NT2/D1 (cell line): ENCODE measurements around the gene NIM1K.

Source experiments
- SUZ12 ChIP-seq: IDR thresholded peaks from 2 replicates; pipeline ENCODE4 v1.6.1; 2011; ENCODE audit not compliant: insufficient read length, insufficient read depth; ENCODE audit errors: extremely low read depth
- ZNF274 ChIP-seq: IDR thresholded peaks from 2 replicates; pipeline ENCODE4 v1.6.1; 2011; ENCODE audit warnings: mild to moderate bottlenecking, low read depth, low read length

DNA sequence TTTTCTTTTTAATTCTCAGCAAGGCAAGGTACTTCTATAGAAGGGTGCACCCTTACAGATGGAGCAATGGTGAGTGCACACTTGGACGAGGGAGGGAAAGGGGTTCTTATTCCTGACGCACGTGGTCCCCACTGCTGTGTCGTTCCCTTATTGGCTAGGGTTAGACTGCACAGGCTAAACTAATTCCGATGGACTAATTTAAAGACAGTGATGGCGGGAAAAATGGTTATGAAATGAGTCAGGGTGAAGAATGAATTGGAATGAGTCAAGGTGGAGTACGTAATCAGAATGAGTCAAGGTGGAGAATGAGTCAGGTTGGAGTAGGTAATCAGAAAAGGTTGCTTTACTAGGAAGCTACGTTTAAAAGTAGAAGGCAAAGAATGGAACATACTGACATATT lies 123.2 kb downstream of the NIM1K start:
- TF ChIP-seq ZNF274 (no peak), SUZ12 (no peak)
